Measurements from ENCODE around the gene SDSL.
A peak's percentile ranks its signal among the peaks of the same experiment; 100 is the strongest.

SDSL gene

DNA sequence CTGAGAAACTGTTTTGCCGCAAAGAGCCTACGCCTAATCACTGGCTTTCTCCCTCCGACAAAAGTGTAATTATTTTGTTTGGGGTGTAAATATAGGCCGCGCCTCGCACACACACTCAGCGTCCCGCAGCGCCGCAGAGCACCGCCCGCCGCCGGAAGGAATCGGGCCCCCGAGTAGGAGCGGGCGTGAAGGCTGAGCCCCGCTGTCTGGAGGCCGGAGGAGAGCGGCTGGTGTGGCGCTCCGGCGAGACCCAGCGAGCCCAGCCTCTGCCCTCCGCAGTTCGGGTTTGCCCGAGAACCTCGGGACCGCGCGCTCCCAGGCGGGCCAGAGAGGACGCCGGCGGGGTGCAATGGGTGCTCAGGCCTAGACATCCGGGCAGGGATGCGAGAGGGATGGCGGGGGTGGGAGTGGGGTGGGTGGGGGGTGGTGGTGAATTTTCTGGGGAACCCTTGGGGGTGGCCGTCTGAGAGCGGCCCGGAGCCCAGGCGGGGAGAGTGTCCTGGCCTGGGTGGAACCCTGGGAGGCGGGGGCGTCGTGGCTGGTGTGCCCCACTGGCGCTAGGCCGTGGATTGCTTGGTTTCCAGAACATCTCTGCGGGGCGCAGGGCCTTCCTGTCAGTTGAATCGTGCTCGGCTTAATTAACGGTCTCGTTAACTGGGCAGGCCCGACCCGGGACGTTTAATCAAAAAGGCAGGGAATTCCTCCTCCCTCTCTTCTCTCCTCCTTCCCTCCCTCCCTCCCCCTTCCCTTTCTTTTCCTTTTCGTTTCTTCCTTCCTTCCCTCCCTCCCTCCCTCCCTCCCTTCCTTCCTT lies 54.2 kb downstream of the SDSL start:
- in situ Hi-C loops (cut with MboI; ENCODE audit: low pct_unique_long_range_greater_than_20kb, low sequenced_read_pairs, unreplicated experiment): no loop called here
- no peak for DNase-seq (ENCODE audit: low spot score)
- TF ChIP-seq, protein P1, sequence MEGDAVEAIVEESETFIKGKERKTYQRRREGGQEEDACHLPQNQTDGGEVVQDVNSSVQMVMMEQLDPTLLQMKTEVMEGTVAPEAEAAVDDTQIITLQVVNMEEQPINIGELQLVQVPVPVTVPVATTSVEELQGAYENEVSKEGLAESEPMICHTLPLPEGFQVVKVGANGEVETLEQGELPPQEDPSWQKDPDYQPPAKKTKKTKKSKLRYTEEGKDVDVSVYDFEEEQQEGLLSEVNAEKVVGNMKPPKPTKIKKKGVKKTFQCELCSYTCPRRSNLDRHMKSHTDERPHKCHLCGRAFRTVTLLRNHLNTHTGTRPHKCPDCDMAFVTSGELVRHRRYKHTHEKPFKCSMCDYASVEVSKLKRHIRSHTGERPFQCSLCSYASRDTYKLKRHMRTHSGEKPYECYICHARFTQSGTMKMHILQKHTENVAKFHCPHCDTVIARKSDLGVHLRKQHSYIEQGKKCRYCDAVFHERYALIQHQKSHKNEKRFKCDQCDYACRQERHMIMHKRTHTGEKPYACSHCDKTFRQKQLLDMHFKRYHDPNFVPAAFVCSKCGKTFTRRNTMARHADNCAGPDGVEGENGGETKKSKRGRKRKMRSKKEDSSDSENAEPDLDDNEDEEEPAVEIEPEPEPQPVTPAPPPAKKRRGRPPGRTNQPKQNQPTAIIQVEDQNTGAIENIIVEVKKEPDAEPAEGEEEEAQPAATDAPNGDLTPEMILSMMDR (IDR thresholded peaks at IDR 0.05; ENCODE audit: extremely low read depth, insufficient read depth, missing control alignments): no peak

DNA sequence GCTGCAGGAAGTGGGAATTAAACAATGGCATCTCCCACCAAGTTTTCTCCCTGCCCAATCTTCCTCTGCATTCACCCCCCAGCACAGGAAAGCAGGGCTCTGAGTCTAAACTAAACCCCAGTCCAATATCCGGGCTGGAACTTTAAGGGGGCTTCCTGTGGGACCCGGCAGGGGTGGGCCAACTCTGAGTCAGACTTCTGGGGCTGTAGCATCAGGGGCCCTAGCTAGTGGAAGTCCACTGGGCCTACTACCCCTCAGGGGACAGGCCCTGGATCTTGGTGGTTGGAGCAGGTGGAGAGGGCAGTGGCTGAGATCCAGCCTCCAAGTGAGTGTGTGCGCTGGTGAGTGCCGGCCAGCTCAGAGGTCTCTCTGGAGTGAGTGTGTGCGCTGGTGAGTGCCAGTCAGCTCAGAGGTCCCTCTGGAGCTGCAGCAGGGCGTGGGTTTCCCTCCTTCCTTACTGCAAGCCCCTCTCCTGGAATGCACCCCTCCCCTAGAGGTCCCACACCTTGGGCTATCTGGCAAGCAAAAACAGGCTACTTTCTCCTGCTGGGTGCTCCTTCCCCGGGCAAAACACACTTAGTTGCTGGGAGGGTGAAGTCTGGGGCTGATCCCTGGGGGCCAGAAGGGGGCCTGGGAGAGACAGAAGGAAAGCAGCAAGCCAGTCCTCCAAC lies 55.1 kb downstream of the SDSL start:
- in situ Hi-C loops (cut with MboI; ENCODE audit: low pct_unique_long_range_greater_than_20kb, low sequenced_read_pairs, unreplicated experiment): no loop called here
- TF ChIP-seq, protein P1 (IDR thresholded peaks at IDR 0.05; ENCODE audit: extremely low read depth, insufficient read depth, missing control alignments): no peak
- peak; percentile 34 for DNase-seq (ENCODE audit: low spot score)

DNA sequence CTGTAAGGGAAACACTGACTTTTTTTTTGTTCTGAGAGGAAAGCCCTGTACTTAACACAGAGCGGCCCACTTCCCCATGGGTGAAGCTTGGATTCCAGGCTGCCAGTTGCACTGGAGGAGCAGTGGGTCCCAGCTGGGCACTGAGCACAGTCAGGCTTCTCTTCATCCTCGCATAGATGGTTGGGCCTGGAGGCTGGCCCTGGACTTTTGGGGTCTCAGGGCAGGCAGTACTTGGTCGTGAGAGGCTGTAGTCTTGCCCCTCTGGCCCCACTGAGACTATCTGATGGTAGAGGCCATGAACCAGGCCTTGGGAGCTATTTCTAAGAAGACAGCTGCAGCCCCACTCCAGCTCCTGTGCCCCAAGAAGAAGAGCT lies 55.6 kb downstream of the SDSL start:
- TF ChIP-seq, protein P1 (IDR thresholded peaks at IDR 0.05; ENCODE audit: extremely low read depth, insufficient read depth, missing control alignments): no peak
- in situ Hi-C loops (cut with MboI; ENCODE audit: low pct_unique_long_range_greater_than_20kb, low sequenced_read_pairs, unreplicated experiment): no loop called here
- DNase-seq (ENCODE audit: low spot score): peak; percentile 37

DNA sequence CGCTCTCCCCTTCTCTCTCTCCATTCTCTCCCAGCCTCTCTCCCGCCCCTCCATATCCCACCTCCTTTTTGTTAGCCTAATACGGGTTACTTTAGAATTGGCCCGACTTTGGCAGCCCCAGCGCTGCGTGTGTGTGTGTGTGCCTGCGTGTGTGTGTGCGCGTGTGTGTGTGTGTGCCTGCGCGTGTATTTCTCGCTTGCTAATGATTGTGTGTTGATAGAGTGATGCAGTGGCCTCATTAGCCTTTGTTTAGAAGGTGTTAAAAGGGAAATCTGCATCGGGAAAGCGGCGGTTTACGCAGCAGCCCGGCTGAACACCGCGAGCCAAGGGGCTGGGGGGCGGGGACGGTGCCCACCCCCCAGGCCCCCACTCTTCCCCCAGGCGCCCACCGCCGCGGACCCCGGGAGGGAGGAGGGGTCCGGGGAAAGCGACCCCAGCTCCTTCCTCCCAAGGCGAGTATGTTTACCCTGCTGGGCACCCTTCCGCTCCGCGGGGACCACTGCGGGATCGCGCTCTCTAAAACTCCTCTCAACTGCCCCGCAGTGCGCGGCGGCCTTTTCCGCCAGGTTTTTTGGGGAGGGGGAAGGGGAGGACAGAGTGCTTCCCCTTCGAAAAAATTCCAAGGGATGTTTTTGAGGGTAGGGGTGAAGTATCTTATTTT lies 56.3 kb downstream of the SDSL start:
- in situ Hi-C loops (cut with MboI; ENCODE audit: low pct_unique_long_range_greater_than_20kb, low sequenced_read_pairs, unreplicated experiment): no loop called here
- DNase-seq (ENCODE audit: low spot score): no peak
- TF ChIP-seq, protein P1 (IDR thresholded peaks at IDR 0.05; ENCODE audit: extremely low read depth, insufficient read depth, missing control alignments): no peak

DNA sequence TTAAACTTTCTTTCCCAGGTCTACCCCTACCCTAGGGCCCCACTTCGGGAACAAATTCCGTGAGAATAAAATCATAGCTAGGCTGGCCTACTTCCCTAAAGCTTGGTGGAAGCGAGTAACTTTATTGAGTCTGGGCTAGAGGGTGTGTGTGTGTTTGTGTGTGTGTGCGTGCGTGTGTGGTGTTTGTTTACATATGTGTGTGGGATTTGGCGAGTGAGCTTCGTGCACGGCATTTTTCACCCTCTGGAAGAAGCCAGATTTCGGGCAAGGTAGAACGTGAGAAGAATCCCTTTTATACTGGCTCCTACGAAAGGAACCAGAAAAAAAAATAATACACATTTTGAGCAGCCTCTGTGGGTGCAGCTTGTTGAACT lies 57.0 kb downstream of the SDSL start:
- no peak for DNase-seq (ENCODE audit: low spot score)
- in situ Hi-C loops (cut with MboI; ENCODE audit: low pct_unique_long_range_greater_than_20kb, low sequenced_read_pairs, unreplicated experiment): no loop called here
- TF ChIP-seq, protein P1 (IDR thresholded peaks at IDR 0.05; ENCODE audit: extremely low read depth, insufficient read depth, missing control alignments): no peak

DNA sequence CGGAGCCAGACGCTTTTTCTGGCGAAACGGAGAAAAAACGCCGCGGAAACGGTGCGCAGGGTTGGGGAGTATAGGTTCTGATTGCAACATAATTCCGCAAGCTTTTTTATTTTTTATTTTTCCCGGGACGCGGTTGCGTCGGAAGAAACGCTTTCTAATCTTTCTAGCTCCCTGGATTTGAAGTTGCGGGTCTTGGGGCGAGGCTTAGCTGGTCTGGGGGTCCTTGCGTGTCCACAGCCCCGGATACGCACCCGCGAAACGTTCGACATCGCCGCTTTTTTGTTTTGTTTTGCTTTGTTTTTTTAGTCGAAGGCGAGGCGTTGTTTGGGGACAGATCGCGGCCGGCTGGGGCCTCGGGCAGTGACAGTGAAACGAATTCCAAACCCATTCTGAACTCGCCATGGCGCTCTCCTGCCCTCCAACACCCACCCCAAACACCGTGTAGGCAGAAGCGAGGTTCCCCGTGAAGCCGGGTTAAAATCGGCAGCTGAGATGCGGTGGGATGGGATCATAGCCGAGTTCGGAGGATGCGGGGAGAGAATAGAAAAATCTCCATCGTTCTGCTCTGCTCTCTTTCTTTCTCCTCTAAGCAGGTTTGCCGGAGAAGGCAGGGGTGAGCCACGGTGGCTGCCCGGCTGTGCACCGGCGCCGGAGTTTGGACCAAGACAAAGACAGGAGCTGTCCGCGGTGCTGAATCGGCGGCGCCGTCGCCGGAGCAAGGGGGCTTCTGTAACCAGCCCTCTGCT lies 57.6 kb downstream of the SDSL start:
- DNase-seq (ENCODE audit: low spot score): peak; percentile 77

More for the DNA sequence above, 57.6 kb downstream of the SDSL start:
- TF ChIP-seq, protein P1 (IDR thresholded peaks at IDR 0.05; ENCODE audit: extremely low read depth, insufficient read depth, missing control alignments): no peak
- in situ Hi-C loops (cut with MboI; ENCODE audit: low pct_unique_long_range_greater_than_20kb, low sequenced_read_pairs, unreplicated experiment): no loop called here

Data from GM13977 (cell line).